Mammary epithelial cell (primary cell): ENCODE data around the gene TEC.

Experiments used
- EZH2 ChIP-seq: IDR thresholded peaks from 2 replicates; pipeline ENCODE4 v1.6.1; 2012; ENCODE audit warnings: low read length, inconsistent platforms, borderline replicate concordance
- TF ChIP-seq, protein P1 (sequence below), 2 donors: IDR thresholded peaks in 1 of 2; conservative IDR thresholded peaks in 1 of 2; 2 replicates each; pipeline ENCODE4 v1.5.1; 2011 to 2012; ENCODE audit warnings: inconsistent platforms in 2 of 2, low read length in 2 of 2, mild to moderate bottlenecking in 2 of 2, control low read depth in 1 of 2, low read depth in 1 of 2; ENCODE audit not compliant: insufficient read depth in 1 of 2; ENCODE audit errors: extremely low read depth in 1 of 2

DNA sequence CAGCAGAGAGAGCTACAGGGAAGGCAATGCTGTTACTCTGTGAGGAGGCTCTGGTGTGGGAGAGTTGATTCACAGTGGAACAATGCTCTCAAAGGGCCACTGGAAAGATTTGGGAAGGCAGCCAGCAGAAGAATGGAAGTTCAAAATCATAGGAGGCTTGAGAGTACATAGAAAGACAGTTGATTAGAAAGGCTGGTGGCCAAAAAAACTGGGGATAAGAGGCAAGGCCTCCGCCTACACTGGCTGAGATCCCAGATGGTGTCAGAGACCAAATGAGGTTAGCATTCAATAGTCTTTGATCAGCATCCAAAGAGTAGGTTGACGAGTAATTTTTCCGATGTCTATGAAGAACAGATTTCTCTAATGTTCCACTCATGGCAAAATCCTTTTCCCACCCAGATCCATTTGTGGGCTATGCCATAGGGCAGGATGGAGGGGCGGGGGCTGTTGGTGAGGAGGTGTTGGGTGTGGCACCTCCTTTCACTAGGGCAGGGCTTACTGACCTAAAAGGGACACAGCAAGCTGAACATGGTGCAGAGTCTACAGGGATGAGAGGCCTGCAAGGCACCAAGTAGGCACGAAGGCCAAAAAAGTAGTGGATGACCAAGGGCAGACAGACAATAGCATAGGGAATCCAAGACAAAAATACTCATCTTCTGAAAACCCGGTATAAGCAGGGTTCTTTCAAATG lies 15.1 kb downstream of the TEC start:
- TF ChIP-seq, protein P1, sequence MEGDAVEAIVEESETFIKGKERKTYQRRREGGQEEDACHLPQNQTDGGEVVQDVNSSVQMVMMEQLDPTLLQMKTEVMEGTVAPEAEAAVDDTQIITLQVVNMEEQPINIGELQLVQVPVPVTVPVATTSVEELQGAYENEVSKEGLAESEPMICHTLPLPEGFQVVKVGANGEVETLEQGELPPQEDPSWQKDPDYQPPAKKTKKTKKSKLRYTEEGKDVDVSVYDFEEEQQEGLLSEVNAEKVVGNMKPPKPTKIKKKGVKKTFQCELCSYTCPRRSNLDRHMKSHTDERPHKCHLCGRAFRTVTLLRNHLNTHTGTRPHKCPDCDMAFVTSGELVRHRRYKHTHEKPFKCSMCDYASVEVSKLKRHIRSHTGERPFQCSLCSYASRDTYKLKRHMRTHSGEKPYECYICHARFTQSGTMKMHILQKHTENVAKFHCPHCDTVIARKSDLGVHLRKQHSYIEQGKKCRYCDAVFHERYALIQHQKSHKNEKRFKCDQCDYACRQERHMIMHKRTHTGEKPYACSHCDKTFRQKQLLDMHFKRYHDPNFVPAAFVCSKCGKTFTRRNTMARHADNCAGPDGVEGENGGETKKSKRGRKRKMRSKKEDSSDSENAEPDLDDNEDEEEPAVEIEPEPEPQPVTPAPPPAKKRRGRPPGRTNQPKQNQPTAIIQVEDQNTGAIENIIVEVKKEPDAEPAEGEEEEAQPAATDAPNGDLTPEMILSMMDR (conservative IDR thresholded peaks at IDR 0.05 in 1 of 2, IDR thresholded peaks at IDR 0.05 in 1 of 2; ENCODE audit: extremely low read depth in 1 of 2, insufficient read depth in 1 of 2, low read depth in 1 of 2, low read length in 2 of 2) = no peak
- TF ChIP-seq EZH2 = no peak
